Measurements from ENCODE around the gene EFS. TPM values are rescaled to one million over a fixed set of nuclear protein-coding genes. Genes with fewer than 3 reads are reported as not detected.

EFS gene
- total and polyA plus RNA-seq, 10 of the 15 experiments (the other 5 are each of a cell fraction or from before 2014, with no cell fraction given) = 0.08 TPM; not detected in 9

GRCh38 chr14:23399136-23399535 lies 34.2 kb upstream of the EFS start:
- ChIA-PET SMC1A (ENCODE audit: uncharacterized antibody, unreplicated experiment) (no interaction called here), RAD21 (ENCODE audit: unreplicated experiment) (no interaction called here), POLR2A (no interaction called here), CTCF (no interaction called here)
- no peaks in the 10 kb centered on the region for H4K20me1 ChIP-seq (ENCODE audit: control insufficient read depth, insufficient read depth)
- H3K27me3 ChIP-seq (replicated peaks in 1 of 2; ENCODE audit: control insufficient read depth in 2 of 2, insufficient read depth in 2 of 2, low read length in 1 of 2) = no peaks in the 10 kb centered on the region; a peak in 2 of 4 replicates
- no peak overlapping the region for H3K27ac ChIP-seq (ENCODE audit: control insufficient read depth, insufficient read depth)
- 71% methylated on average over 3 of the region's 3 CpGs for WGBS (ENCODE audit: insufficient coverage, insufficient replicate concordance, low lambda C conversion rate, missing lambda C conversion rate)
- intact Hi-C loops (cut with micrococcal nuclease; ENCODE audit: unreplicated experiment) = no loop called here
- no peak overlapping the region for H3K4me2 ChIP-seq (ENCODE audit: control insufficient read depth, insufficient read depth)
- H3K79me2 ChIP-seq (ENCODE audit: control insufficient read depth, insufficient read depth, low read length) = no peaks in the 10 kb centered on the region
- no peak overlapping the region for H2AFZ ChIP-seq (ENCODE audit: control insufficient read depth, low read depth, low read length)
- no peaks in the 10 kb centered on the region for H3K4me1 ChIP-seq (ENCODE audit: control insufficient read depth, insufficient read depth, low read length)
- ATAC-seq (no peak), DNase-seq (ENCODE audit: low read depth, low spot score) (no peak), FAIRE-seq (no peak)
- no peaks in the 10 kb centered on the region for H3K9me3 ChIP-seq (replicated peaks; ENCODE audit: control insufficient read depth, insufficient read depth, low read length)
- TF ChIP-seq NR2C1 (IDR thresholded peaks at IDR 0.05) (no peak), ZBED1 (IDR thresholded peaks at IDR 0.05; ENCODE audit: borderline replicate concordance) (no peak), TAF1 (IDR thresholded peaks at IDR 0.05; ENCODE audit: borderline replicate concordance, low read depth, low read length) (no peak), BACH1 (IDR thresholded peaks at IDR 0.05; ENCODE audit: borderline replicate concordance) (no peak), SUZ12 (IDR thresholded peaks at IDR 0.05; ENCODE audit: unreplicated experiment) (no peak), CBFB (IDR thresholded peaks at IDR 0.05; ENCODE audit: low read depth) (no peak), NFIC (IDR thresholded peaks at IDR 0.05; ENCODE audit: low read depth, low read length) (no peak), MTA3 (IDR thresholded peaks at IDR 0.05; ENCODE audit: borderline replicate concordance, low read length) (no peak), SKIL (IDR thresholded peaks at IDR 0.05; ENCODE audit: low read depth, poor library complexity, severe bottlenecking) (no peak)
- no peaks in the 10 kb centered on the region for H3K36me3 ChIP-seq (ENCODE audit: control insufficient read depth in 2 of 2, insufficient read depth in 2 of 2, low read length in 1 of 2)
- no peak overlapping the region for H3K9ac ChIP-seq (ENCODE audit: control insufficient read depth, insufficient read depth, low read length)
- BruUV-seq (replicated peaks) = no TSS peak
- no peak overlapping the region for H3K4me3 ChIP-seq
- in situ Hi-C loops (cut with MboI) = no loop called here
